ENCODE results near the gene CANT1. TPM values are rescaled to one million over a fixed set of nuclear protein-coding genes. Genes with fewer than 3 reads are reported as not detected.
A peak's percentile ranks its signal among the peaks of the same experiment; 100 is the strongest.

Gene CANT1
- total RNA-seq, 1 experiment from 2014 or later = 62.5 TPM

- TF ChIP-seq CTCF (IDR thresholded peaks at IDR 0.05; ENCODE audit: unreplicated experiment) = no peak
- POLR2A ChIA-PET = no interaction called here
- intact Hi-C loops (cut with micrococcal nuclease) = no loop called here
- Mint-ChIP-seq H3K27me3 (ENCODE audit: insufficient read depth, unreplicated experiment) (no peaks in the 10 kb centered on the region), H3K27ac (ENCODE audit: low read depth, unreplicated experiment) (no peak overlapping the region), H3K4me3 (ENCODE audit: unreplicated experiment) (no peak overlapping the region), H3K9me3 (ENCODE audit: unreplicated experiment) (no peaks in the 10 kb centered on the region), H3K4me1 (ENCODE audit: insufficient read depth, unreplicated experiment) (peaks cover 10% of the 10 kb centered on the region), H3K36me3 (ENCODE audit: insufficient read depth, unreplicated experiment) (peaks cover 59% of the 10 kb centered on the region)
- DNase-seq (ENCODE audit: unreplicated experiment) = no peak
- BruUV-seq (replicated peaks) = no TSS peak
- CTCF ChIA-PET = interaction anchor here (0.6 to 1.3 kb wide), 7 partner anchors 20 to 233 kb away, joined by 3 to 4 read pairs (median 3); no protein-coding TSS in a partner anchor
These were observed 18.4 kb downstream of the CANT1 start for GRCh38 chr17:78991017-78991738.

- intact Hi-C loops (cut with micrococcal nuclease) = no loop called here
These were observed 19.1 kb downstream of the CANT1 start for GRCh38 chr17:78990349-78991016.

GRCh38 chr17:78988152-78988551 lies 21.4 kb downstream of the CANT1 start:
- no peaks in the 10 kb centered on the region for H3K9me3 Mint-ChIP-seq (ENCODE audit: unreplicated experiment)
- H3K4me3 Mint-ChIP-seq (ENCODE audit: unreplicated experiment) = no peak overlapping the region
- peaks cover 10% of the 10 kb centered on the region for H3K4me1 Mint-ChIP-seq (ENCODE audit: insufficient read depth, unreplicated experiment)
- ChIA-PET POLR2A (no interaction called here), CTCF (interaction anchor here (0.9 to 1.1 kb wide), 2 partner anchors 54 to 404 kb away, joined by 3 read pairs; no protein-coding TSS in a partner anchor)
- BruUV-seq (replicated peaks) = no TSS peak
- H3K27ac Mint-ChIP-seq (ENCODE audit: low read depth, unreplicated experiment) = no peak overlapping the region
- no peak for TF ChIP-seq CTCF (IDR thresholded peaks at IDR 0.05; ENCODE audit: unreplicated experiment)
- H3K27me3 Mint-ChIP-seq (ENCODE audit: insufficient read depth, unreplicated experiment) = no peaks in the 10 kb centered on the region
- H3K36me3 Mint-ChIP-seq (ENCODE audit: insufficient read depth, unreplicated experiment) = peaks cover 38% of the 10 kb centered on the region
- DNase-seq (ENCODE audit: unreplicated experiment) = no peak
- intact Hi-C loops (cut with micrococcal nuclease) = no loop called here

More at GRCh38 chr17:78990349-78991016, 19.1 kb downstream of the CANT1 start:
- no peak overlapping the region for H3K27ac Mint-ChIP-seq (ENCODE audit: low read depth, unreplicated experiment)
- DNase-seq (ENCODE audit: unreplicated experiment) = no peak
- H3K4me3 Mint-ChIP-seq (ENCODE audit: unreplicated experiment) = no peak overlapping the region
- H3K9me3 Mint-ChIP-seq (ENCODE audit: unreplicated experiment) = no peaks in the 10 kb centered on the region
- CTCF ChIA-PET = interaction anchor here (0.5 to 1.3 kb wide), 4 partner anchors 44 to 106 kb away, joined by 3 to 4 read pairs (median 3); no protein-coding TSS in a partner anchor
- H3K27me3 Mint-ChIP-seq (ENCODE audit: insufficient read depth, unreplicated experiment) = no peaks in the 10 kb centered on the region
- no TSS peak for BruUV-seq (replicated peaks)
- peaks cover 59% of the 10 kb centered on the region for H3K36me3 Mint-ChIP-seq (ENCODE audit: insufficient read depth, unreplicated experiment)
- peaks cover 10% of the 10 kb centered on the region for H3K4me1 Mint-ChIP-seq (ENCODE audit: insufficient read depth, unreplicated experiment)
- POLR2A ChIA-PET = no interaction called here
- no peak for TF ChIP-seq CTCF (IDR thresholded peaks at IDR 0.05; ENCODE audit: unreplicated experiment)

GRCh38 chr17:78986649-78987328 lies 22.8 kb downstream of the CANT1 start:
- intact Hi-C loops (cut with micrococcal nuclease) = no loop called here
- ChIA-PET CTCF (interaction anchor here (0.6 to 1.3 kb wide), 3 partner anchors 54 to 96 kb away, joined by 3 to 7 read pairs (median 4); no protein-coding TSS in a partner anchor), POLR2A (interaction anchor here (1.0 to 1.3 kb wide), 7 partner anchors 9 to 121 kb away, joined by 3 to 5 read pairs (median 4); partner anchors contain the start of gene CANT1)
- peak overlapping the region; percentile 84 for H3K27ac Mint-ChIP-seq (ENCODE audit: low read depth, unreplicated experiment)
- no peak for TF ChIP-seq CTCF (IDR thresholded peaks at IDR 0.05; ENCODE audit: unreplicated experiment)
- peaks cover 26% of the 10 kb centered on the region for H3K36me3 Mint-ChIP-seq (ENCODE audit: insufficient read depth, unreplicated experiment)
- BruUV-seq (replicated peaks) = no TSS peak
- peak; percentile 69 for DNase-seq (ENCODE audit: unreplicated experiment)
- peak overlapping the region; percentile 70 for H3K4me3 Mint-ChIP-seq (ENCODE audit: unreplicated experiment)
- peaks cover 10% of the 10 kb centered on the region for H3K4me1 Mint-ChIP-seq (ENCODE audit: insufficient read depth, unreplicated experiment)
- H3K9me3 Mint-ChIP-seq (ENCODE audit: unreplicated experiment) = no peaks in the 10 kb centered on the region
- no peaks in the 10 kb centered on the region for H3K27me3 Mint-ChIP-seq (ENCODE audit: insufficient read depth, unreplicated experiment)

Data from MCF 10A (cell line).